ENCODE data around the gene TEF.

TEF gene

DNA sequence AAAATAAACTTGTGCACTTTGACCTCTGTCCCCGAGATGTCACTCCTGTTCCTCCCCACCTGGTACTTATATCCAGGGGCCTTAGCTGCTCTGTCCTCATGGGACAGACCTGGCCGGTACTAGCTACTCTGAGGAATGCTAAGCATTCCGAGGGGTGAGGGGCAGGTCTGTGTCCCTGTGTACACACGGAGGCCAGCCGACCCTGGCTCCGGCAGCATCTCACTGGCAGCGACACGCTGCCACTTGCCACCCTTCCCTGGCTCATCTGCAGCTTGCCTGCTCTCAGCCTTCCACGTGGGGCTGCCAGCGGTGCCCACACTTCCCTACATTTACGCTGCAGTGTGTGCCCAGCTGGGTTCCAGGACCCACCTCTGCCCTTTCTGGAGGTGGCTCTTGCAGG is 21.6 kb upstream of the TEF start:
- no peak overlapping the region for H3K27ac ChIP-seq (replicated peaks)
- H3K27me3 ChIP-seq (ENCODE audit: insufficient read depth, poor library complexity, severe bottlenecking) = no peaks in the 10 kb centered on the region
- TF ChIP-seq, protein P1, sequence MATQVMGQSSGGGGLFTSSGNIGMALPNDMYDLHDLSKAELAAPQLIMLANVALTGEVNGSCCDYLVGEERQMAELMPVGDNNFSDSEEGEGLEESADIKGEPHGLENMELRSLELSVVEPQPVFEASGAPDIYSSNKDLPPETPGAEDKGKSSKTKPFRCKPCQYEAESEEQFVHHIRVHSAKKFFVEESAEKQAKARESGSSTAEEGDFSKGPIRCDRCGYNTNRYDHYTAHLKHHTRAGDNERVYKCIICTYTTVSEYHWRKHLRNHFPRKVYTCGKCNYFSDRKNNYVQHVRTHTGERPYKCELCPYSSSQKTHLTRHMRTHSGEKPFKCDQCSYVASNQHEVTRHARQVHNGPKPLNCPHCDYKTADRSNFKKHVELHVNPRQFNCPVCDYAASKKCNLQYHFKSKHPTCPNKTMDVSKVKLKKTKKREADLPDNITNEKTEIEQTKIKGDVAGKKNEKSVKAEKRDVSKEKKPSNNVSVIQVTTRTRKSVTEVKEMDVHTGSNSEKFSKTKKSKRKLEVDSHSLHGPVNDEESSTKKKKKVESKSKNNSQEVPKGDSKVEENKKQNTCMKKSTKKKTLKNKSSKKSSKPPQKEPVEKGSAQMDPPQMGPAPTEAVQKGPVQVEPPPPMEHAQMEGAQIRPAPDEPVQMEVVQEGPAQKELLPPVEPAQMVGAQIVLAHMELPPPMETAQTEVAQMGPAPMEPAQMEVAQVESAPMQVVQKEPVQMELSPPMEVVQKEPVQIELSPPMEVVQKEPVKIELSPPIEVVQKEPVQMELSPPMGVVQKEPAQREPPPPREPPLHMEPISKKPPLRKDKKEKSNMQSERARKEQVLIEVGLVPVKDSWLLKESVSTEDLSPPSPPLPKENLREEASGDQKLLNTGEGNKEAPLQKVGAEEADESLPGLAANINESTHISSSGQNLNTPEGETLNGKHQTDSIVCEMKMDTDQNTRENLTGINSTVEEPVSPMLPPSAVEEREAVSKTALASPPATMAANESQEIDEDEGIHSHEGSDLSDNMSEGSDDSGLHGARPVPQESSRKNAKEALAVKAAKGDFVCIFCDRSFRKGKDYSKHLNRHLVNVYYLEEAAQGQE (IDR thresholded peaks at IDR 0.05; ENCODE audit: insufficient replicate concordance, low read depth) = no peak
- TF ChIP-seq POLR2AphosphoS5 (IDR thresholded peaks at IDR 0.05; ENCODE audit: low read depth) = no peak
- TF ChIP-seq, protein P2, sequence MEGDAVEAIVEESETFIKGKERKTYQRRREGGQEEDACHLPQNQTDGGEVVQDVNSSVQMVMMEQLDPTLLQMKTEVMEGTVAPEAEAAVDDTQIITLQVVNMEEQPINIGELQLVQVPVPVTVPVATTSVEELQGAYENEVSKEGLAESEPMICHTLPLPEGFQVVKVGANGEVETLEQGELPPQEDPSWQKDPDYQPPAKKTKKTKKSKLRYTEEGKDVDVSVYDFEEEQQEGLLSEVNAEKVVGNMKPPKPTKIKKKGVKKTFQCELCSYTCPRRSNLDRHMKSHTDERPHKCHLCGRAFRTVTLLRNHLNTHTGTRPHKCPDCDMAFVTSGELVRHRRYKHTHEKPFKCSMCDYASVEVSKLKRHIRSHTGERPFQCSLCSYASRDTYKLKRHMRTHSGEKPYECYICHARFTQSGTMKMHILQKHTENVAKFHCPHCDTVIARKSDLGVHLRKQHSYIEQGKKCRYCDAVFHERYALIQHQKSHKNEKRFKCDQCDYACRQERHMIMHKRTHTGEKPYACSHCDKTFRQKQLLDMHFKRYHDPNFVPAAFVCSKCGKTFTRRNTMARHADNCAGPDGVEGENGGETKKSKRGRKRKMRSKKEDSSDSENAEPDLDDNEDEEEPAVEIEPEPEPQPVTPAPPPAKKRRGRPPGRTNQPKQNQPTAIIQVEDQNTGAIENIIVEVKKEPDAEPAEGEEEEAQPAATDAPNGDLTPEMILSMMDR (IDR thresholded peaks at IDR 0.05; ENCODE audit: insufficient read depth, low read length) = no peak
- DNase-seq (ENCODE audit: low read depth in 1 of 2, low spot score in 1 of 2) = no peak
- H3K4me3 ChIP-seq (replicated peaks; ENCODE audit: insufficient read depth, low read length) = no peak overlapping the region

DNA sequence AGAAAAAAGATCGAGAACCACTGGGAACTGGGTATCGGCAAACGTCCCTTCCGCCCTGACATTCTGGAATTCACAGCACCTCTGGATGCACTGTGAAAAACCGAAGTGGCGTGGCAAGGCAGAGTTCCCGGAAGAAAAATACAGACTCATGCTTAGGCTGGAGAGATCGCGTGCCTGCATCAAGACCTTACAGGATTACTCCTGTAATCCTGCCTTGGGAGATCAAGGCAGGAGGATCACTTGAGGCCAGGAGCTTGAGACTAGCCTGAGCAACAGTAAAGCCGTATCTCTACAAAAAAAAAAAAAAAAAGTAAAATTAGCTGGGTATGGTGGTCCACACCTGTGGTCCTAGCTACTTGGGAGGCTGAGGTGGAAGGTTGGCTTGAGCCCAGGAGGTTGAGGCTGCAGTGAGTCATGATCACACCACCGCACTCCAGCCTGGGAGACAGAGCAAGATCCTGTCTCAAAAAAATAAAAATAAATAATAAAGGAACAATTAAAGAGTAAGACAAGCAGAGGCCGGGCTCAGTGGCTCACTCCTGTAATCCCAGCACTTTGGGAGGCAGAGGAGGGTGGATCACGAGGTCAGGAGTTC is 19.9 kb upstream of the TEF start:
- Histone ChIP-seq H3K27ac (replicated peaks) (no peak overlapping the region), H3K4me3 (replicated peaks; ENCODE audit: insufficient read depth, low read length) (no peak overlapping the region), H3K27me3 (ENCODE audit: insufficient read depth, poor library complexity, severe bottlenecking) (no peaks in the 10 kb centered on the region)
- no peak for DNase-seq (ENCODE audit: low read depth in 1 of 2, low spot score in 1 of 2)
- TF ChIP-seq POLR2AphosphoS5 (IDR thresholded peaks at IDR 0.05; ENCODE audit: low read depth) (no peak), SPI1 (IDR thresholded peaks at IDR 0.05; ENCODE audit: borderline replicate concordance, low read depth) (no peak), GABPA (IDR thresholded peaks at IDR 0.05; ENCODE audit: low read depth) (no peak)
- TF ChIP-seq, protein P2 (IDR thresholded peaks at IDR 0.05; ENCODE audit: insufficient read depth, low read length) = no peak
- TF ChIP-seq, protein P1 (IDR thresholded peaks at IDR 0.05; ENCODE audit: insufficient replicate concordance, low read depth) = no peak

DNA sequence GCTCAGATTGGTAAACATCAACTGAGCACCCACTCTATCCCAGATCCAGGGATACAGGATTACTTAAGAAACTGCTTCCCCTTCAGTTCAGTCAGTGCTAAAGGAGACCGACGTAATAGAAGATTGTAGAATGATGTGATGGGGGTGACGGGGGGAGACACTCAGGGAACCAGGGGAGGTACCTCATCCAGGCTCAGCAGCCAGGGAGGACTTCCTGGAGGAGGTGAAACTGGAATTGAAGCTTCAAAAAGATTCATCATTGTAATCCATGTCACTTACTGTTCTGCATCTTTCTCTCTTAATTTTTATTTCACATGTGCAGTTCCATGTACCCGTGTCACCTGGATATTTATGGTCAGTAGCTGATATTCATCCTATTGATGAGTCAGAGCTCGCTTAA is 19.1 kb upstream of the TEF start:
- no peak for TF ChIP-seq POLR2AphosphoS5 (IDR thresholded peaks at IDR 0.05; ENCODE audit: low read depth)
- TF ChIP-seq, protein P2 (IDR thresholded peaks at IDR 0.05; ENCODE audit: insufficient read depth, low read length) = no peak
- TF ChIP-seq, protein P1 (IDR thresholded peaks at IDR 0.05; ENCODE audit: insufficient replicate concordance, low read depth) = no peak
- no peak for TF ChIP-seq SPI1 (IDR thresholded peaks at IDR 0.05; ENCODE audit: borderline replicate concordance, low read depth)
- TF ChIP-seq GABPA (IDR thresholded peaks at IDR 0.05; ENCODE audit: low read depth) = no peak
- no peak overlapping the region for H3K27ac ChIP-seq (replicated peaks)
- no peak for DNase-seq (ENCODE audit: low read depth in 1 of 2, low spot score in 1 of 2)
- no peaks in the 10 kb centered on the region for H3K27me3 ChIP-seq (ENCODE audit: insufficient read depth, poor library complexity, severe bottlenecking)
- no peak overlapping the region for H3K4me3 ChIP-seq (replicated peaks; ENCODE audit: insufficient read depth, low read length)
